GM23338 (cell line): ENCODE results near the gene DOCK6. TPM values are rescaled to one million over a fixed set of nuclear protein-coding genes. Genes with fewer than 3 reads are reported as not detected.

Source experiments
- ATAC-seq: fragments of 200-7000 bp; cut with Tn5 transposase; 3 replicates; pipeline ENCODE4 v1.9.1; 2020
- DNase-seq: peaks from one replicate; pipeline ENCODE4 v3.0.0-alpha.2; 2015; ENCODE audit warnings: low spot score
- H2AFZ ChIP-seq: fragments of 200-600 bp; sonication (generic); 2 replicates; pipeline ENCODE4 v1.8.0; 2016; ENCODE audit warnings: antibody characterized with exemption, mild to moderate bottlenecking, moderate library complexity
- H3F3A ChIP-seq: fragments of 200-600 bp; sonication (generic); replicated peaks from 2 replicates; pipeline ENCODE4 v1.8.0; 2017; ENCODE audit warnings: antibody characterized with exemption, mixed run types, low read depth
- H3K27ac ChIP-seq: fragments of 200-600 bp; sonication (generic); 2 replicates; pipeline ENCODE4 v1.6.1; 2016; ENCODE audit warnings: low read depth
- H3K27me3 ChIP-seq: fragments of 200-600 bp; sonication (generic); 2 replicates; pipeline ENCODE4 v1.8.0; 2016; ENCODE audit warnings: mild to moderate bottlenecking, mixed run types, moderate library complexity; ENCODE audit not compliant: insufficient read depth
- H3K36me3 ChIP-seq: fragments of 200-600 bp; sonication (generic); 2 replicates; pipeline ENCODE4 v1.8.0; 2016; ENCODE audit warnings: mild to moderate bottlenecking; ENCODE audit not compliant: insufficient read depth
- H3K4me1 ChIP-seq: fragments of 200-600 bp; sonication (generic); 2 replicates; pipeline ENCODE4 v1.8.0; 2016; ENCODE audit warnings: mild to moderate bottlenecking, moderate library complexity; ENCODE audit not compliant: insufficient read depth
- H3K4me2 ChIP-seq: fragments of 200-600 bp; sonication (generic); 2 replicates; pipeline ENCODE4 v1.7.1; 2017; ENCODE audit warnings: mixed run types
- H3K4me3 ChIP-seq: fragments of 200-600 bp; sonication (generic); 2 replicates; pipeline ENCODE4 v1.6.1; 2016; ENCODE audit warnings: mixed run types
- H3K79me2 ChIP-seq: fragments of 200-600 bp; sonication (generic); replicated peaks from 2 replicates; pipeline ENCODE4 v1.8.0; 2017; ENCODE audit warnings: mild to moderate bottlenecking; ENCODE audit not compliant: insufficient read depth
- H3K9me2 ChIP-seq: fragments of 200-600 bp; sonication (generic); 2 replicates; pipeline ENCODE4 v1.8.0; 2017; ENCODE audit not compliant: insufficient read depth
- H4K20me1 ChIP-seq: fragments of 200-600 bp; sonication (generic); replicated peaks from 2 replicates; pipeline ENCODE4 v1.8.0; 2017; ENCODE audit warnings: mild to moderate bottlenecking; ENCODE audit not compliant: insufficient read depth
- H3K27ac Mint-ChIP-seq: 2 replicates; pipeline ENCODE4 v1.8.0; 2020; ENCODE audit warnings: inconsistent platforms, mild to moderate bottlenecking, moderate library complexity, mixed read lengths
- H3K27me3 Mint-ChIP-seq: 3 replicates; pipeline ENCODE4 v1.8.0; 2022; ENCODE audit warnings: low read depth, mild to moderate bottlenecking, moderate library complexity, mixed read lengths, inconsistent platforms; ENCODE audit not compliant: insufficient read depth, poor library complexity
- H3K36me3 Mint-ChIP-seq: 3 replicates; pipeline ENCODE4 v1.8.0; 2021; ENCODE audit warnings: low read depth, mild to moderate bottlenecking, inconsistent platforms, moderate library complexity, mixed read lengths
- H3K4me1 Mint-ChIP-seq: 3 replicates; pipeline ENCODE4 v1.8.0; 2020; ENCODE audit warnings: mild to moderate bottlenecking, inconsistent platforms, mixed read lengths
- H3K4me3 Mint-ChIP-seq: 3 replicates; pipeline ENCODE4 v1.8.0; 2021; ENCODE audit warnings: moderate library complexity, mild to moderate bottlenecking, inconsistent platforms, mixed read lengths
- H3K9me3 Mint-ChIP-seq: 3 replicates; pipeline ENCODE4 v1.8.0; 2020; ENCODE audit warnings: moderate library complexity, mild to moderate bottlenecking, inconsistent platforms, mixed read lengths
- EZH2phosphoT487 ChIP-seq: fragments of 200-600 bp; sonication (generic); IDR thresholded peaks from one replicate; pipeline ENCODE4 v1.8.1; 2018; ENCODE audit warnings: antibody characterized with exemption; ENCODE audit not compliant: unreplicated experiment
- POLR2AphosphoS5 ChIP-seq: IDR thresholded peaks from 2 replicates; pipeline ENCODE4 v1.6.1; 2016; ENCODE audit warnings: antibody characterized with exemption, low read depth
- STAT1 ChIP-seq: IDR thresholded peaks from one replicate; pipeline ENCODE4 v1.6.1; 2016; ENCODE audit warnings: antibody characterized with exemption; ENCODE audit not compliant: unreplicated experiment
- ZNF114 ChIP-seq: fragments of 250-450 bp; sonication (Bioruptor Pico); IDR thresholded peaks from 2 replicates; pipeline ENCODE4 v1.5.0; 2020; ENCODE audit warnings: mild to moderate bottlenecking, moderate library complexity
- polyA plus RNA-seq: library from polyadenylated mRNA; unstranded; fragments of >200 nt; fragmentation: Nextera tagmentation; extraction: Ambion mirVana; gene quantifications from 2 replicates; pipeline ENCODE4 v1.2.1, GENCODE V29; 2016
- total RNA-seq: library from RNA; depleted of rRNA; stranded (reverse); fragments of >200 nt; shearing (Covaris generic); gene quantifications from 2 replicates; pipeline ENCODE4 v1.2.3, GENCODE V29; 2014
- TF ChIP-seq, protein P1 (sequence below): IDR thresholded peaks from 2 replicates; pipeline ENCODE4 v1.6.1; 2016; ENCODE audit warnings: antibody characterized with exemption
- TF ChIP-seq, protein P2 (sequence below): IDR thresholded peaks from one replicate; pipeline ENCODE4 v1.6.1; 2018; ENCODE audit warnings: antibody characterized with exemption; ENCODE audit not compliant: unreplicated experiment
- TF ChIP-seq, protein P3 (sequence below), 2 experiments: fragments of 200-600 bp in 1 of 2; sonication (generic) in 1 of 2; conservative IDR thresholded peaks; 2 replicates each; pipeline versions ENCODE4 v1.5.1 to v1.6.1; 2016 to 2017; ENCODE audit warnings: antibody characterized with exemption in 2 of 2, low read depth in 2 of 2, mild to moderate bottlenecking in 2 of 2, moderate library complexity in 1 of 2

The DOCK6 gene
- total and polyA plus RNA-seq, 2 experiments from 2014 or later = 34.6 to 49.0 TPM

DNA sequence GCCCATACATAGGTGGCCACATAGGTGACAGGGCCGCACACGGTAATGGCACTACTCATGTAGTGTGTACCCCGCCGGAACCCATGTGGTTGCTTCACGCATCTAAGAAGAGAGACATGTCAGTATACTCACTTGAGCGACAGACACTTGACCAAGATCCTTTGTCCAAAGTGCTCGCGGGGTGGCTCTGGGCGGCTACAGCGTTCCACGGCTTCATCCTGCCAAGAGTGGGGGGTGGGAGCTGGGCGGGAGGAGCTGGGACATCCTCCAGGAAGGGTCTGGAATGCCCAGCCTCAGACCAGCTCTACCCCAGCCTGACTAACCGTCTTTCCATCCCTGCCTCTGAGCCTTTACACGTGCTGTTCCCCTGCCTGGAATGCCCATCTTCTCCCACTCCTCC, 14.4 kb downstream of the DOCK6 start:
- no peak overlapping the region for H3K4me2 ChIP-seq
- H2AFZ ChIP-seq = no peak overlapping the region
- ATAC-seq (no peak), DNase-seq (no peak)
- Mint-ChIP-seq H3K27ac (no peak overlapping the region), H3K36me3 (peaks cover 39% of the 10 kb centered on the region), H3K27me3 (peaks cover 7% of the 10 kb centered on the region), H3K4me3 (no peak overlapping the region), H3K4me1 (no peaks in the 10 kb centered on the region), H3K9me3 (no peaks in the 10 kb centered on the region)
- H3K36me3 ChIP-seq = peaks cover 6% of the 10 kb centered on the region; the same call in 1 of the 2 replicates
- H3K27me3 ChIP-seq = no peaks in the 10 kb centered on the region
- no peaks in the 10 kb centered on the region; the same call in 1 of the 2 replicates for H4K20me1 ChIP-seq
- no peaks in the 10 kb centered on the region for H3K9me2 ChIP-seq
- H3K4me1 ChIP-seq = no peaks in the 10 kb centered on the region
- no peak overlapping the region for H3K4me3 ChIP-seq
- TF ChIP-seq, protein P1, sequence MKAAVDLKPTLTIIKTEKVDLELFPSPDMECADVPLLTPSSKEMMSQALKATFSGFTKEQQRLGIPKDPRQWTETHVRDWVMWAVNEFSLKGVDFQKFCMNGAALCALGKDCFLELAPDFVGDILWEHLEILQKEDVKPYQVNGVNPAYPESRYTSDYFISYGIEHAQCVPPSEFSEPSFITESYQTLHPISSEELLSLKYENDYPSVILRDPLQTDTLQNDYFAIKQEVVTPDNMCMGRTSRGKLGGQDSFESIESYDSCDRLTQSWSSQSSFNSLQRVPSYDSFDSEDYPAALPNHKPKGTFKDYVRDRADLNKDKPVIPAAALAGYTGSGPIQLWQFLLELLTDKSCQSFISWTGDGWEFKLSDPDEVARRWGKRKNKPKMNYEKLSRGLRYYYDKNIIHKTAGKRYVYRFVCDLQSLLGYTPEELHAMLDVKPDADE = no peak
- TF ChIP-seq EZH2phosphoT487 (no peak), POLR2AphosphoS5 (no peak), STAT1 (no peak), ZNF114 (CRISPR knock-in tag) (no peak)
- TF ChIP-seq, protein P2, sequence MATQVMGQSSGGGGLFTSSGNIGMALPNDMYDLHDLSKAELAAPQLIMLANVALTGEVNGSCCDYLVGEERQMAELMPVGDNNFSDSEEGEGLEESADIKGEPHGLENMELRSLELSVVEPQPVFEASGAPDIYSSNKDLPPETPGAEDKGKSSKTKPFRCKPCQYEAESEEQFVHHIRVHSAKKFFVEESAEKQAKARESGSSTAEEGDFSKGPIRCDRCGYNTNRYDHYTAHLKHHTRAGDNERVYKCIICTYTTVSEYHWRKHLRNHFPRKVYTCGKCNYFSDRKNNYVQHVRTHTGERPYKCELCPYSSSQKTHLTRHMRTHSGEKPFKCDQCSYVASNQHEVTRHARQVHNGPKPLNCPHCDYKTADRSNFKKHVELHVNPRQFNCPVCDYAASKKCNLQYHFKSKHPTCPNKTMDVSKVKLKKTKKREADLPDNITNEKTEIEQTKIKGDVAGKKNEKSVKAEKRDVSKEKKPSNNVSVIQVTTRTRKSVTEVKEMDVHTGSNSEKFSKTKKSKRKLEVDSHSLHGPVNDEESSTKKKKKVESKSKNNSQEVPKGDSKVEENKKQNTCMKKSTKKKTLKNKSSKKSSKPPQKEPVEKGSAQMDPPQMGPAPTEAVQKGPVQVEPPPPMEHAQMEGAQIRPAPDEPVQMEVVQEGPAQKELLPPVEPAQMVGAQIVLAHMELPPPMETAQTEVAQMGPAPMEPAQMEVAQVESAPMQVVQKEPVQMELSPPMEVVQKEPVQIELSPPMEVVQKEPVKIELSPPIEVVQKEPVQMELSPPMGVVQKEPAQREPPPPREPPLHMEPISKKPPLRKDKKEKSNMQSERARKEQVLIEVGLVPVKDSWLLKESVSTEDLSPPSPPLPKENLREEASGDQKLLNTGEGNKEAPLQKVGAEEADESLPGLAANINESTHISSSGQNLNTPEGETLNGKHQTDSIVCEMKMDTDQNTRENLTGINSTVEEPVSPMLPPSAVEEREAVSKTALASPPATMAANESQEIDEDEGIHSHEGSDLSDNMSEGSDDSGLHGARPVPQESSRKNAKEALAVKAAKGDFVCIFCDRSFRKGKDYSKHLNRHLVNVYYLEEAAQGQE = no peak
- TF ChIP-seq, protein P3, sequence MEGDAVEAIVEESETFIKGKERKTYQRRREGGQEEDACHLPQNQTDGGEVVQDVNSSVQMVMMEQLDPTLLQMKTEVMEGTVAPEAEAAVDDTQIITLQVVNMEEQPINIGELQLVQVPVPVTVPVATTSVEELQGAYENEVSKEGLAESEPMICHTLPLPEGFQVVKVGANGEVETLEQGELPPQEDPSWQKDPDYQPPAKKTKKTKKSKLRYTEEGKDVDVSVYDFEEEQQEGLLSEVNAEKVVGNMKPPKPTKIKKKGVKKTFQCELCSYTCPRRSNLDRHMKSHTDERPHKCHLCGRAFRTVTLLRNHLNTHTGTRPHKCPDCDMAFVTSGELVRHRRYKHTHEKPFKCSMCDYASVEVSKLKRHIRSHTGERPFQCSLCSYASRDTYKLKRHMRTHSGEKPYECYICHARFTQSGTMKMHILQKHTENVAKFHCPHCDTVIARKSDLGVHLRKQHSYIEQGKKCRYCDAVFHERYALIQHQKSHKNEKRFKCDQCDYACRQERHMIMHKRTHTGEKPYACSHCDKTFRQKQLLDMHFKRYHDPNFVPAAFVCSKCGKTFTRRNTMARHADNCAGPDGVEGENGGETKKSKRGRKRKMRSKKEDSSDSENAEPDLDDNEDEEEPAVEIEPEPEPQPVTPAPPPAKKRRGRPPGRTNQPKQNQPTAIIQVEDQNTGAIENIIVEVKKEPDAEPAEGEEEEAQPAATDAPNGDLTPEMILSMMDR (conservative IDR thresholded peaks at IDR 0.05; ENCODE audit: low read depth in 2 of 2) = no peak
- H3K79me2 ChIP-seq = no peaks in the 10 kb centered on the region
- 0 out of 2 replicates have a peak, but pooled peaks cover 3% of the 10 kb centered on the region for H3F3A ChIP-seq
- no peak overlapping the region for H3K27ac ChIP-seq

DNA sequence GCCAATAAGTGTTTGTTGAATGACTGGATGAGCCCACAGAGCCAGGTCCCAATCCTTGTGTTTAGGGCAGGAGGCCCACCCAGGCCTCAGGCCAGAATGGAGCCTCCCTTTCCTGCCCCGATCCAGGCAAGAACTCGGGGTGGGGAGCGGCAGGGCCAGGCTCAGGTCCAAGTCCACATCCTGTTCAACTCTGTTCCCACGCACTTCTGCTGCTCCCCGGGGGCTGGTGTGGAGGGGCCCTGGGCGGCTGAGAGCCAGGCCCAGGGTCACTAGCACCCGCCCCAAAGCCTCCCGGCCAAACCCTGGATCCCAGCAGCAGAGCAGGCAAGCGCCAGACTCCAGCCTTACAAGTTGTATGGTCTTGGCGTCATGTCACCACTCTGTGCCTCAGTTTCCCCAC, 14.9 kb downstream of the DOCK6 start:
- Histone ChIP-seq H3K4me1 (no peaks in the 10 kb centered on the region), H3K27me3 (no peaks in the 10 kb centered on the region), H3K9me2 (no peaks in the 10 kb centered on the region), H3K27ac (no peak overlapping the region), H3K79me2 (no peaks in the 10 kb centered on the region), H3K36me3 (peaks cover 6% of the 10 kb centered on the region; the same call in 1 of the 2 replicates), H3F3A (0 out of 2 replicates have a peak, but pooled peaks cover 3% of the 10 kb centered on the region), H3K4me3 (no peak overlapping the region), H3K4me2 (no peak overlapping the region), H4K20me1 (no peaks in the 10 kb centered on the region; the same call in 1 of the 2 replicates), H2AFZ (no peak overlapping the region)
- Mint-ChIP-seq H3K27ac (no peak overlapping the region), H3K36me3 (peaks cover 41% of the 10 kb centered on the region), H3K4me3 (no peak overlapping the region), H3K9me3 (no peaks in the 10 kb centered on the region), H3K27me3 (peaks cover 5% of the 10 kb centered on the region), H3K4me1 (no peaks in the 10 kb centered on the region)
- TF ChIP-seq, protein P3 (conservative IDR thresholded peaks at IDR 0.05; ENCODE audit: low read depth in 2 of 2) = no peak
- ATAC-seq = no peak
- no peak for DNase-seq
